Endothelial cell of umbilical vein (primary cell): ENCODE measurements around the gene AMIGO2.

Experiments
- EZH2 ChIP-seq: IDR thresholded peaks from 2 replicates; pipeline ENCODE4 v1.6.1; 2012; ENCODE audit warnings: borderline replicate concordance, low read depth, mild to moderate bottlenecking, moderate library complexity, low read length, inconsistent platforms; ENCODE audit not compliant: severe bottlenecking
- POLR2AphosphoS5 ChIP-seq: IDR thresholded peaks from 2 replicates; pipeline ENCODE4 v1.6.1; 2012; ENCODE audit warnings: low read depth, mild to moderate bottlenecking, control low read depth, low read length, moderate library complexity; ENCODE audit not compliant: insufficient read depth
- TF ChIP-seq, protein P1 (sequence below), 2 donors: IDR thresholded peaks; 1 replicate in 1 of 2; 2 replicates in 1 of 2; pipeline ENCODE4 v1.5.1; 2011; ENCODE audit warnings: low read length in 2 of 2, mild to moderate bottlenecking in 2 of 2, moderate library complexity in 2 of 2, control low read depth in 1 of 2, inconsistent platforms in 1 of 2, low read depth in 1 of 2; ENCODE audit not compliant: insufficient read depth in 1 of 2; ENCODE audit errors: extremely low read depth in 1 of 2

DNA sequence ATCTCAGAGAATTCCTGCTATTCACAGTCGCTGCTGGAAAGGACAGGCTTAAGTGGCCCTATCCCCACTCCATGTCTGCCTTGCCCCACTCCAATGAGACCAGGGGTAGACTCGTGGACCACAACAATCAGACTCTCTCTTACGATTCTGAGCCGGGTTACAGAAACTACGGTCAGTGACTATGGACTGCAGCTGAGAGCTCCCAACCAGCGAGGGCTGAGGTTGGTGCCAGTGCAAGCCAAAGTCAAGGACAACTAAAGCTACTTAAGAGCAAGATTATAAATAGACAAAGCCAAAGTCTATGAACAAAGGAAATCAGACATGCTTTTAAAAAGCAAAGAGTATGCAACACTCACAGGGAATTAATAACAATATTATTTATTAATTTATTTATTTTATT lies 18.3 kb upstream of the AMIGO2 start:
- TF ChIP-seq EZH2: no peak
- TF ChIP-seq, protein P1, sequence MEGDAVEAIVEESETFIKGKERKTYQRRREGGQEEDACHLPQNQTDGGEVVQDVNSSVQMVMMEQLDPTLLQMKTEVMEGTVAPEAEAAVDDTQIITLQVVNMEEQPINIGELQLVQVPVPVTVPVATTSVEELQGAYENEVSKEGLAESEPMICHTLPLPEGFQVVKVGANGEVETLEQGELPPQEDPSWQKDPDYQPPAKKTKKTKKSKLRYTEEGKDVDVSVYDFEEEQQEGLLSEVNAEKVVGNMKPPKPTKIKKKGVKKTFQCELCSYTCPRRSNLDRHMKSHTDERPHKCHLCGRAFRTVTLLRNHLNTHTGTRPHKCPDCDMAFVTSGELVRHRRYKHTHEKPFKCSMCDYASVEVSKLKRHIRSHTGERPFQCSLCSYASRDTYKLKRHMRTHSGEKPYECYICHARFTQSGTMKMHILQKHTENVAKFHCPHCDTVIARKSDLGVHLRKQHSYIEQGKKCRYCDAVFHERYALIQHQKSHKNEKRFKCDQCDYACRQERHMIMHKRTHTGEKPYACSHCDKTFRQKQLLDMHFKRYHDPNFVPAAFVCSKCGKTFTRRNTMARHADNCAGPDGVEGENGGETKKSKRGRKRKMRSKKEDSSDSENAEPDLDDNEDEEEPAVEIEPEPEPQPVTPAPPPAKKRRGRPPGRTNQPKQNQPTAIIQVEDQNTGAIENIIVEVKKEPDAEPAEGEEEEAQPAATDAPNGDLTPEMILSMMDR (IDR thresholded peaks at IDR 0.05; ENCODE audit: extremely low read depth in 1 of 2, insufficient read depth in 1 of 2, low read depth in 1 of 2, low read length in 2 of 2): no peak
- TF ChIP-seq POLR2AphosphoS5: no peak
